D721Med (cell line): ENCODE results near the gene NCKAP1.

ENCODE experiments used
- DNase-seq: peaks from one replicate; pipeline ENCODE4 v3.0.0; 2011; ENCODE audit warnings: low spot score; ENCODE audit not compliant: insufficient read length
- FAIRE-seq: peaks from 2 replicates; lab custom pipeline; 2011; peaks lifted over from hg19 to GRCh38; lab: Jason Lieb, UNC
- TF ChIP-seq, protein P1 (sequence below): IDR thresholded peaks from 2 replicates; pipeline ENCODE4 v1.5.1; 2012; ENCODE audit warnings: mild to moderate bottlenecking, control low read depth; ENCODE audit not compliant: insufficient read depth; ENCODE audit errors: missing control alignments

NCKAP1 gene

GRCh38 chr2:182980115-182980514 is 58.1 kb downstream of the NCKAP1 start:
- DNase-seq (no peak), FAIRE-seq (no peak)
- TF ChIP-seq, protein P1, sequence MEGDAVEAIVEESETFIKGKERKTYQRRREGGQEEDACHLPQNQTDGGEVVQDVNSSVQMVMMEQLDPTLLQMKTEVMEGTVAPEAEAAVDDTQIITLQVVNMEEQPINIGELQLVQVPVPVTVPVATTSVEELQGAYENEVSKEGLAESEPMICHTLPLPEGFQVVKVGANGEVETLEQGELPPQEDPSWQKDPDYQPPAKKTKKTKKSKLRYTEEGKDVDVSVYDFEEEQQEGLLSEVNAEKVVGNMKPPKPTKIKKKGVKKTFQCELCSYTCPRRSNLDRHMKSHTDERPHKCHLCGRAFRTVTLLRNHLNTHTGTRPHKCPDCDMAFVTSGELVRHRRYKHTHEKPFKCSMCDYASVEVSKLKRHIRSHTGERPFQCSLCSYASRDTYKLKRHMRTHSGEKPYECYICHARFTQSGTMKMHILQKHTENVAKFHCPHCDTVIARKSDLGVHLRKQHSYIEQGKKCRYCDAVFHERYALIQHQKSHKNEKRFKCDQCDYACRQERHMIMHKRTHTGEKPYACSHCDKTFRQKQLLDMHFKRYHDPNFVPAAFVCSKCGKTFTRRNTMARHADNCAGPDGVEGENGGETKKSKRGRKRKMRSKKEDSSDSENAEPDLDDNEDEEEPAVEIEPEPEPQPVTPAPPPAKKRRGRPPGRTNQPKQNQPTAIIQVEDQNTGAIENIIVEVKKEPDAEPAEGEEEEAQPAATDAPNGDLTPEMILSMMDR: peak; percentile 63

- TF ChIP-seq, protein P1: no peak
- FAIRE-seq (no peak), DNase-seq (no peak)
Measured at GRCh38 chr2:182977463-182977862, 60.8 kb downstream of the NCKAP1 start.

- no peak for DNase-seq
- TF ChIP-seq, protein P1: no peak
- peak; percentile 11 for FAIRE-seq
Measured at GRCh38 chr2:182973441-182974352, 64.6 kb downstream of the NCKAP1 start.

DNA sequence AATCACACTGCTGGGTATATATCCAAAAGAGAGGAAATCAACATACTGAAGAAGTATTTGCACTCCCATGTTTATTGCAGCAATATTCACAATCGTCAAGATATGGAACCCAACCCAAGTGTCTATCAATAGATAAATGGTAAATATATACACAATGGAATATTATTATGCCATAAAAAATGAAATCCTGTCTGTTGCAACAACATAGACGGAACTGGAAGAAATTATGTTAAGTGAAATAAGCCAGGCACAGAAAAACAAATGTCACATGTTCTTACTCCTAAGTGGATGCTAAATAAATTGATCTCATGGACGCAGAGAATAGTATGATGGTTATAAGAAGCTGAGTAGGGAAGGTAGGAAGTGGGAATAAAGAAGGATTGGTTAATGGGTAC is 65.7 kb downstream of the NCKAP1 start:
- TF ChIP-seq, protein P1: no peak
- FAIRE-seq (no peak), DNase-seq (no peak)

DNA sequence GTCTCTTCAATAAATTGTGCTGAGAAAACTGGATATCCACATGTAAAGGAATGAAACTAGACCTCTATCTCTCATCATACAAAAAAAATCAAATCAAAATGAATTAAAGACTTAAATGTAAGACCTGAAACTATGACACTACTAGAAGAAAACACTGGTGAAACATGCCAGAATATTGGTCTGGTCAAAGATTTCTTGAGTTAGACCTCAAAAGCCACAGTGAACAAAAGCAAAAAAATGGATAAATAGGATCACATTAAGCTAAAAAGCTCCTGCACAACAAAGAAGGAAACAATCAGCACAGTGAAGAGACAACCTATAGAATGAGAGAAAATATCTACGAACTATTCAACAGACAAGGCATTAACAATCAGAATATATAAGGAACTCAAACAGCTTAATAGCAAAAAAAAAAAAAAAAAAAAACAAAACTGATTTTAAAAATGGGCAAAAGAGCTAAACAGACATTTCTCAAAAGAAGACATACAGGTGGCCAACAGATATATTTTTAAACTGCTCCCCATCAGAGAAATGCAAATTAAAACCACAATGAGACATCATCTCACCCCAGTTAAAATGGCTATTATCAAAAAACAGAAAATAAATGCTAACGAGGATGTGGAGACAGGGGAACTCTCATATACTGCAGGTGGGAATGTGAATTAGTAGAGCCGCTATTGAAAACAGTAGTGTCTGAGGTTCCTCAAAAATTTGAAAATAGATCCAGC is 66.3 kb downstream of the NCKAP1 start:
- TF ChIP-seq, protein P1: no peak
- FAIRE-seq: no peak
- DNase-seq: no peak

- no peak for DNase-seq
- FAIRE-seq: peak; percentile 32
- TF ChIP-seq, protein P1: no peak
Measured at GRCh38 chr2:182970486-182970885, 67.8 kb downstream of the NCKAP1 start.
